Jurkat, Clone E6-1 (cell line): Measurements from ENCODE around the gene PIGM.

Experiments
- DNase-seq: peaks from one replicate; pipeline ENCODE4 v3.0.0-alpha.2; 2011; ENCODE audit warnings: low read depth, low spot score
- H3K4me3 ChIP-seq: 2 replicates; pipeline ENCODE4 v1.5.1; 2011; ENCODE audit warnings: mild to moderate bottlenecking, low read length, control low read depth, moderate library complexity

PIGM gene

GRCh38 chr1:160028426-160028825, 3.4 kb downstream of the PIGM start:
- no peak overlapping the region for H3K4me3 ChIP-seq

GRCh38 chr1:160025314-160025713, 6.5 kb downstream of the PIGM start:
- DNase-seq: no peak
- no peak overlapping the region for H3K4me3 ChIP-seq

More at GRCh38 chr1:160028426-160028825, 3.4 kb downstream of the PIGM start:
- no peak for DNase-seq

GRCh38 chr1:160024195-160024905, 7.4 kb downstream of the PIGM start:
- no peak overlapping the region for H3K4me3 ChIP-seq
- DNase-seq: no peak

GRCh38 chr1:160022330-160023310, 9.2 kb downstream of the PIGM start:
- H3K4me3 ChIP-seq: no peak overlapping the region
- no peak for DNase-seq

- no peak for DNase-seq
- no peak overlapping the region for H3K4me3 ChIP-seq
Measured at GRCh38 chr1:160021376-160022074, 10.3 kb downstream of the PIGM start.

- DNase-seq: no peak
- no peak overlapping the region for H3K4me3 ChIP-seq
Measured at GRCh38 chr1:160020196-160020595, 11.6 kb downstream of the PIGM start.

GRCh38 chr1:160018900-160019299, 12.9 kb downstream of the PIGM start:
- DNase-seq: no peak
- H3K4me3 ChIP-seq: no peak overlapping the region

GRCh38 chr1:160018347-160018746, 13.4 kb downstream of the PIGM start:
- DNase-seq: no peak
- no peak overlapping the region for H3K4me3 ChIP-seq

- no peak overlapping the region for H3K4me3 ChIP-seq
- no peak for DNase-seq
Measured at GRCh38 chr1:160017592-160017991, 14.2 kb downstream of the PIGM start.

GRCh38 chr1:160011781-160012180, 20.0 kb downstream of the PIGM start:
- DNase-seq: no peak
- no peak overlapping the region for H3K4me3 ChIP-seq

- no peak overlapping the region for H3K4me3 ChIP-seq
- DNase-seq: no peak
Measured at GRCh38 chr1:160009801-160010200, 22.0 kb downstream of the PIGM start.

- no peak overlapping the region for H3K4me3 ChIP-seq
- DNase-seq: no peak
Measured at GRCh38 chr1:160009081-160009480, 22.7 kb downstream of the PIGM start.

GRCh38 chr1:160007577-160008200, 24.1 kb downstream of the PIGM start:
- DNase-seq: peak; percentile 36

GRCh38 chr1:160006312-160006940, 25.4 kb downstream of the PIGM start:
- no peak overlapping the region for H3K4me3 ChIP-seq

More at GRCh38 chr1:160007577-160008200, 24.1 kb downstream of the PIGM start:
- no peak overlapping the region for H3K4me3 ChIP-seq

GRCh38 chr1:160005070-160005469, 26.7 kb downstream of the PIGM start:
- H3K4me3 ChIP-seq: no peak overlapping the region
- no peak for DNase-seq

More at GRCh38 chr1:160006312-160006940, 25.4 kb downstream of the PIGM start:
- peak; percentile 71 for DNase-seq

GRCh38 chr1:160004425-160004824, 27.4 kb downstream of the PIGM start:
- no peak overlapping the region for H3K4me3 ChIP-seq
- DNase-seq: no peak

GRCh38 chr1:160004001-160004400, 27.8 kb downstream of the PIGM start:
- H3K4me3 ChIP-seq: no peak overlapping the region
- no peak for DNase-seq

GRCh38 chr1:160001440-160001839, 30.4 kb downstream of the PIGM start:
- H3K4me3 ChIP-seq: no peak overlapping the region
- no peak for DNase-seq

- DNase-seq: no peak
- H3K4me3 ChIP-seq: no peak overlapping the region
Measured at GRCh38 chr1:159999204-159999603, 32.6 kb downstream of the PIGM start.
